KMS-11 (cell line): ENCODE data around the gene FBXO11.

Source experiments
- H2AFZ ChIP-seq: fragments of 200-600 bp; sonication (generic); 2 replicates; pipeline ENCODE4 v1.6.1; 2016; ENCODE audit warnings: antibody characterized with exemption, mixed run types, low read depth
- H3K27ac ChIP-seq: fragments of 200-600 bp; sonication (generic); 2 replicates; pipeline ENCODE4 v1.6.1; 2016; ENCODE audit warnings: mild to moderate bottlenecking, mixed run types
- H3K27me3 ChIP-seq: fragments of 200-600 bp; sonication (generic); 2 replicates; pipeline ENCODE4 v1.6.1; 2017; ENCODE audit warnings: mild to moderate bottlenecking, low read depth, mixed run types, moderate library complexity; ENCODE audit not compliant: insufficient read depth
- H3K36me3 ChIP-seq: fragments of 200-600 bp; sonication (generic); 2 replicates; pipeline ENCODE4 v1.6.1; 2017; ENCODE audit warnings: mild to moderate bottlenecking, mixed run types; ENCODE audit not compliant: insufficient read depth
- H3K4me1 ChIP-seq: fragments of 200-600 bp; sonication (generic); 2 replicates; pipeline ENCODE4 v1.6.1; 2016; ENCODE audit warnings: mild to moderate bottlenecking, low read depth, mixed run types; ENCODE audit not compliant: poor library complexity, severe bottlenecking
- H3K4me2 ChIP-seq: fragments of 200-600 bp; sonication (generic); 2 replicates; pipeline ENCODE4 v1.7.0; 2016; ENCODE audit warnings: mild to moderate bottlenecking, mixed run types
- H3K4me3 ChIP-seq: fragments of 200-600 bp; sonication (generic); IDR thresholded peaks from 2 replicates; pipeline ENCODE4 v1.6.1; 2017; ENCODE audit warnings: low read depth, low read length, mixed read lengths; ENCODE audit not compliant: insufficient read depth
- H3K79me2 ChIP-seq: fragments of 200-600 bp; sonication (generic); 2 replicates; pipeline ENCODE4 v1.6.1; 2016; ENCODE audit warnings: low read depth, mixed run types; ENCODE audit not compliant: insufficient read depth
- H3K9ac ChIP-seq: fragments of 200-600 bp; sonication (generic); 2 replicates; pipeline ENCODE4 v1.6.1; 2016; ENCODE audit warnings: mild to moderate bottlenecking, mixed run types
- H4K20me1 ChIP-seq: fragments of 200-600 bp; sonication (generic); 2 replicates; pipeline ENCODE4 v1.6.1; 2016; ENCODE audit warnings: mild to moderate bottlenecking, mixed run types; ENCODE audit not compliant: insufficient read depth
- TF ChIP-seq, protein P1 (sequence below): fragments of 200-600 bp; sonication (generic); conservative IDR thresholded peaks from 2 replicates; pipeline ENCODE4 v1.6.1; 2017; ENCODE audit warnings: low read depth, mild to moderate bottlenecking, antibody characterized with exemption, low read length, moderate library complexity, mixed read lengths

The FBXO11 gene

DNA sequence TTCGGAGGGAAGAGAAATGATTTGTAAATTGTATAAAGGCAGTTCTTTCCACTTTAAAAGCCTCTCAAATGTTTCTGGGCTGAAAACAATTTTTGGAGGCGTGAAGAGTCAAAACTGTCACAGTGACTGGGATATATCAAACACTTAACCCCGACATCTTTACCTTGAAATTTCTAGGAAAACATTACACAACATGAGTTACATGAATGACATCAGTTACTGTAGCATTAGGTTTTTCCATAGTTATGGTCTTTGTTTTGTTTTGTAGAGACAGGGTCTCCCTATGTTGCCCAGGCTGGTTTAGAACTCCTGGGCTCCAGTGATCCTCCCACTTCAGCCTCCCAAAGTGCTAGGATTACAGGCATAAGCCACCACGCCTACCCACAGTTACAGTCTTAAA lies 97.7 kb downstream of the FBXO11 start:
- Histone ChIP-seq H3K27me3 (no peaks in the 10 kb centered on the region), H4K20me1 (0 out of 2 replicates have a peak, but pooled peaks cover 8% of the 10 kb centered on the region), H3K4me2 (no peak overlapping the region), H3K79me2 (no peaks in the 10 kb centered on the region), H3K4me3 (no peak overlapping the region), H2AFZ (no peak overlapping the region), H3K27ac (no peak overlapping the region), H3K4me1 (no peaks in the 10 kb centered on the region), H3K9ac (no peak overlapping the region), H3K36me3 (peaks cover 3% of the 10 kb centered on the region; the same call in 1 of the 2 replicates)
- TF ChIP-seq, protein P1, sequence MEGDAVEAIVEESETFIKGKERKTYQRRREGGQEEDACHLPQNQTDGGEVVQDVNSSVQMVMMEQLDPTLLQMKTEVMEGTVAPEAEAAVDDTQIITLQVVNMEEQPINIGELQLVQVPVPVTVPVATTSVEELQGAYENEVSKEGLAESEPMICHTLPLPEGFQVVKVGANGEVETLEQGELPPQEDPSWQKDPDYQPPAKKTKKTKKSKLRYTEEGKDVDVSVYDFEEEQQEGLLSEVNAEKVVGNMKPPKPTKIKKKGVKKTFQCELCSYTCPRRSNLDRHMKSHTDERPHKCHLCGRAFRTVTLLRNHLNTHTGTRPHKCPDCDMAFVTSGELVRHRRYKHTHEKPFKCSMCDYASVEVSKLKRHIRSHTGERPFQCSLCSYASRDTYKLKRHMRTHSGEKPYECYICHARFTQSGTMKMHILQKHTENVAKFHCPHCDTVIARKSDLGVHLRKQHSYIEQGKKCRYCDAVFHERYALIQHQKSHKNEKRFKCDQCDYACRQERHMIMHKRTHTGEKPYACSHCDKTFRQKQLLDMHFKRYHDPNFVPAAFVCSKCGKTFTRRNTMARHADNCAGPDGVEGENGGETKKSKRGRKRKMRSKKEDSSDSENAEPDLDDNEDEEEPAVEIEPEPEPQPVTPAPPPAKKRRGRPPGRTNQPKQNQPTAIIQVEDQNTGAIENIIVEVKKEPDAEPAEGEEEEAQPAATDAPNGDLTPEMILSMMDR: no peak

DNA sequence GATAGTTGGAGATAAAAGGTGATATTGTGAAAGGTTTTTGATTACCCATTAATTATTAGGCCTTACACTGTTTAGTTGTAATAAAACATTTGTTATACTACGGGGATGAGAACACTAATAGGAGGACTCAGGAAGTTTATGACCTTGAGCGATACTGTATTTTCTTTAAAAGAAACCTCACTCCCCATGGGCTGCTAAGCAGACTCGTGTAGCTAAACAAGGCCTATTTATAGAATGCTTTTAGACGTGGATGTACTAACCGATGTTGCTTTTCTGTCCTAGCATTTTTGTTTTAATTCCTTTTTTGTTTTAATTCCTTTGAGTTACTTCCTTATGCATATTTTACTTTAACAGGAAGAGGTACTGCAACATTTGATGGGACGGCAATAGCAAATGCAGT lies 100.4 kb downstream of the FBXO11 start:
- Histone ChIP-seq H3K4me2 (no peak overlapping the region), H2AFZ (no peak overlapping the region), H3K9ac (no peak overlapping the region), H3K4me1 (no peaks in the 10 kb centered on the region), H3K27me3 (no peaks in the 10 kb centered on the region), H3K79me2 (peaks cover 7% of the 10 kb centered on the region; the same call in 1 of the 2 replicates), H3K4me3 (no peak overlapping the region), H3K36me3 (peaks cover 16% of the 10 kb centered on the region; the same call in 1 of the 2 replicates), H4K20me1 (0 out of 2 replicates have a peak, but pooled peaks cover 8% of the 10 kb centered on the region), H3K27ac (no peak overlapping the region)
- TF ChIP-seq, protein P1: no peak

DNA sequence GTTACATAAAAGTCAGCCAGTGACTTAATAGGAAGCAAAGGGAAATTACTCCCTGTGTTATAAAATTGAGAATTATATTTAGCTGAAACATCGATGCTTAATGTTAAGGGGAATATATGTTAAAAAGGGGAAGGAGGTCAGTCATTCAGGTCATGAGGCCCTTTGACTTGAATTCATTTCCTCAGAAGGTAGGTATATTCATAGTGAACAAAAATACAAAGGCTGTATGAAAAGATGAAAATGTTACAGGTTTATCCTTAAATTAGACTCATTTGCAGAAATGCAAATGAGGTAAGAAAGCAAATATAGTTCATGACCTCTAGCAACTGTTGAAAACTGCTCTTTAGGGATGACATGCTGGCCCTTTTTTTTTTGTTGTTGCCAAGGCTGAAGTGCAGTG lies 102.5 kb downstream of the FBXO11 start:
- no peak overlapping the region for H3K9ac ChIP-seq
- TF ChIP-seq, protein P1: no peak
- peaks cover 22% of the 10 kb centered on the region; the same call in 1 of the 2 replicates for H3K36me3 ChIP-seq
- H4K20me1 ChIP-seq: no peaks in the 10 kb centered on the region
- no peaks in the 10 kb centered on the region for H3K4me1 ChIP-seq
- H3K79me2 ChIP-seq: peaks cover 16% of the 10 kb centered on the region; the same call in 1 of the 2 replicates
- no peak overlapping the region for H3K4me2 ChIP-seq
- H3K27me3 ChIP-seq: no peaks in the 10 kb centered on the region
- no peak overlapping the region for H3K27ac ChIP-seq
- no peak overlapping the region for H2AFZ ChIP-seq
- H3K4me3 ChIP-seq: no peak overlapping the region

DNA sequence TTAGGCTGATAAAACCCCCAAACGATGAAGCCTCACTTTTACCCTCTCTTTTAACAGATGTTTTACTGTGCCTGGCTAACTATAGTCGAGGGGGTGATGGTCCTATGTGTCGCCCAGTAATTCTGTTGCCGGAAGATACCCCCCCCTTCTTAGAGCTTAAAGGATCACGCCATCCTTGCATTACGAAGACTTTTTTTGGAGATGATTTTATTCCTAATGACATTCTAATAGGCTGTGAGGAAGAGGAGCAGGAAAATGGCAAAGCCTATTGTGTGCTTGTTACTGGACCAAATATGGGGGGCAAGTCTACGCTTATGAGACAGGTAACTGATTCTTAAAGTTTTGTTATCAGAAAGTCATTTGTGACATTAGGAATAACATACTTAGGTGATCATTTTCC lies 102.9 kb downstream of the FBXO11 start:
- Histone ChIP-seq H3K79me2 (peaks cover 16% of the 10 kb centered on the region; the same call in 1 of the 2 replicates), H3K4me3 (no peak overlapping the region), H2AFZ (no peak overlapping the region), H3K9ac (no peak overlapping the region), H3K36me3 (peaks cover 26% of the 10 kb centered on the region; the same call in 1 of the 2 replicates), H3K4me1 (no peaks in the 10 kb centered on the region), H4K20me1 (no peaks in the 10 kb centered on the region), H3K27me3 (no peaks in the 10 kb centered on the region), H3K27ac (no peak overlapping the region), H3K4me2 (no peak overlapping the region)
- TF ChIP-seq, protein P1: no peak
